Measurements from ENCODE around the gene RNF40.
"Not testable (repeated sequence)": the region's sequence is repeated elsewhere in the genome, so short reads cannot be mapped to it uniquely, and the experiment has no call there.

Gene RNF40

DNA sequence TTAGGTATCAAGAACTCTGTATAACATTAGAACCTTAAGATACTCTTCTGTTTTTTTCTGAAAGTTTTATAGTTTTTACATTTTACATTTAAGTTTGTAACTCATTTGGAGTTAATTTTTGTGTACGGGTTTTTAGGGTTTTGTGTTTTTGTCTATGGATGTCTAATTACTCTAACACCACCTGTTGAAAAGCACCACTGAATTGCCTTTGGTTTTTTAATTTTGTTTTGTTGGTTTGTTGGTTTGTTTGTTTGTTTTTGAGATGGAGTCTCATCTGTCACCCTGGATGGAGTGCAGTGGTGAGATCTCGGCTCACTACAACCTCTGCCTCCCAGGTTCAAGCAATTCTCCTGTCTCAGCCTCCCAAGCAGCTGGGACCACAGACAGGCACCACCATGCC lies 54.6 kb downstream of the RNF40 start:
- H3K9me3 ChIP-seq (ENCODE audit: control insufficient read depth in 2 of 2, low read length in 2 of 2) = no peaks in the 10 kb centered on the region
- no peak overlapping the region for H3K4me3 ChIP-seq (ENCODE audit: low read length in 2 of 2)
- no peaks in the 10 kb centered on the region for H3K27me3 ChIP-seq (ENCODE audit: control insufficient read depth in 2 of 2, insufficient read depth in 2 of 2, low read length in 2 of 2)
- no peak overlapping the region for H3K9ac ChIP-seq (ENCODE audit: low read depth in 1 of 2, low read length in 2 of 2)
- no peaks in the 10 kb centered on the region for H3K36me3 ChIP-seq (ENCODE audit: control insufficient read depth in 2 of 2, insufficient read depth in 2 of 2, low read length in 2 of 2)
- no peak overlapping the region for H3K27ac ChIP-seq (ENCODE audit: low read depth in 2 of 2, low read length in 2 of 2)
- peaks cover 9% of the 10 kb centered on the region in 2 donors for H3K4me1 ChIP-seq (ENCODE audit: control insufficient read depth in 2 of 2, insufficient read depth in 2 of 2, low read length in 2 of 2)

DNA sequence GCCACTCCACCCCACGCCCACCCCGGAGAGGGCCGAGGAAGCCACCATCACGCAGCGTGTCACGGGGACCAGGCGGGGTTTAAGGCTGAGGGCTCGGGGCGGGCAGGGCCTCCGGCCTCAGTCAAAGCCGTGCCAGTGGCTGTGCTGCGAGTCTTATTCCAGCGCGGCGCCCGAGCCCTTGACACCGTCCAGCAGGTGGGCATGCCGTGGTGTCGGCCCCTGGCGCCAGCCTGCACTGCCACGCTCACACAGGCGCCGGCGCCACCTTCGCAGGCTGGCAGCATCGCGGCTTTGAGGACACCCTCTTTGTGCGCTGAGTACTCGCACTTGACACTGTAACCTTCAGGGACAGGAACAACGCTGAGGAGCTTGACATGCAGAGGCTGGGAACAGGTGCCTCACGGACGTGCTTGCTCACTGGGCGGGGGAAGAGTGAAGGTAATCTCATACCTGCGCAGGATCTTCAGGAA lies 58.9 kb downstream of the RNF40 start:
- Histone ChIP-seq H3K27ac (ENCODE audit: low read depth in 2 of 2, low read length in 2 of 2) (peak overlapping the region in 1 of 2 donors; percentile 2), H3K36me3 (ENCODE audit: control insufficient read depth in 2 of 2, insufficient read depth in 2 of 2, low read length in 2 of 2) (no peaks in the 10 kb centered on the region), H3K4me3 (ENCODE audit: low read length in 2 of 2) (no peak overlapping the region), H3K9ac (ENCODE audit: low read depth in 1 of 2, low read length in 2 of 2) (no peak overlapping the region), H3K4me1 (ENCODE audit: control insufficient read depth in 2 of 2, insufficient read depth in 2 of 2, low read length in 2 of 2) (peaks cover 0 to 2% of the 10 kb centered on the region in 2 donors), H3K27me3 (ENCODE audit: control insufficient read depth in 2 of 2, insufficient read depth in 2 of 2, low read length in 2 of 2) (peaks cover 0 to 3% of the 10 kb centered on the region in 2 donors), H3K9me3 (ENCODE audit: control insufficient read depth in 2 of 2, low read length in 2 of 2) (no peaks in the 10 kb centered on the region)

DNA sequence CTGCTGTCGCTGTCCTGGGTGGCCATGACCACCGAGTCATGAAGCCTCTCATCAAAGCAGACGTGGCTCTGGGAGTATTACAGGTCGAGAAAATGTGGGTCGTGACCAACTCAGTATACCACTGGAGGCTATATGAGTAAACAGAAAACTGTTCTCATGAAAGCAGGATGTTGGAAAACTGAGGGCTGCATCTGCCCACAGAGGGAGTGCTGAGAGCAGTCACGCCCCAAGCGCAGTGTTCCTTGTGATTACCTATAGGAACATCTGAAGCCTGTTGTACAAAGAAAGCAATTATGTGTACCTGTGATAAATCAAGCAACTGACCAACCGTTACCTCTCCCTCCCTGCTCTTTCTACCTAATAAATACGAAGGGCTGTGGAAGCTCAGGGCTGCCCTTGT lies 59.3 kb downstream of the RNF40 start:
- H3K9me3 ChIP-seq (ENCODE audit: control insufficient read depth in 2 of 2, low read length in 2 of 2); H3K4me1 ChIP-seq (ENCODE audit: control insufficient read depth in 2 of 2, insufficient read depth in 2 of 2, low read length in 2 of 2); H3K4me3 ChIP-seq (ENCODE audit: low read length in 2 of 2); H3K36me3 ChIP-seq (ENCODE audit: control insufficient read depth in 2 of 2, insufficient read depth in 2 of 2, low read length in 2 of 2); H3K9ac ChIP-seq (ENCODE audit: low read depth in 1 of 2, low read length in 2 of 2); H3K27me3 ChIP-seq (ENCODE audit: control insufficient read depth in 2 of 2, insufficient read depth in 2 of 2, low read length in 2 of 2): not testable (repeated sequence)
- H3K27ac ChIP-seq (ENCODE audit: low read depth in 2 of 2, low read length in 2 of 2) = peak overlapping the region in 1 of 2 donors; percentile 16

DNA sequence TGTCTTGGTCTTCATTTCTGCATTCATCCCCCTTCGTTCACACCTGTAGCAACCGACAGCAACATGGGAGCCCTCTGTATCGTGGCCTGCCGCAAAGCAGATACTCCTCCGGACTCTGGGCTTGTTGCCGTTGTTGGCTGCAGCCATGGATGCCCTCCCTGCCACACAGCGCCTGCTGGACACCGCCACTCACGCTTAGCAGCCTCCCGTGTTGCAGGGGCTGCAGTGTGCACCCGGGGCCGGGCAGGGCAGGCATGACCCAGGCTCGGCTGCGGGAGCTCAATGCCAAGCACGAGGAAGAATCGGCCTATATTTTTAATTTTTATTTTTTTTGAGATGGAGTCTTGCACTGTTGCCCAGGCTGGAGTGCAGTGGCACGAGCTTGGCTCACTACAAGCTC lies 59.8 kb downstream of the RNF40 start:
- Histone ChIP-seq H3K9me3 (ENCODE audit: control insufficient read depth in 2 of 2, low read length in 2 of 2) (no peaks in the 10 kb centered on the region), H3K36me3 (ENCODE audit: control insufficient read depth in 2 of 2, insufficient read depth in 2 of 2, low read length in 2 of 2) (no peaks in the 10 kb centered on the region), H3K4me1 (ENCODE audit: control insufficient read depth in 2 of 2, insufficient read depth in 2 of 2, low read length in 2 of 2) (peaks cover 0 to 2% of the 10 kb centered on the region in 2 donors), H3K27me3 (ENCODE audit: control insufficient read depth in 2 of 2, insufficient read depth in 2 of 2, low read length in 2 of 2) (peaks cover 0 to 3% of the 10 kb centered on the region in 2 donors), H3K4me3 (ENCODE audit: low read length in 2 of 2) (no peak overlapping the region), H3K27ac (ENCODE audit: low read depth in 2 of 2, low read length in 2 of 2) (peak overlapping the region in 1 of 2 donors; percentile 16), H3K9ac (ENCODE audit: low read depth in 1 of 2, low read length in 2 of 2) (no peak overlapping the region)
